ENCODE results near the gene PATJ.

The PATJ gene

DNA sequence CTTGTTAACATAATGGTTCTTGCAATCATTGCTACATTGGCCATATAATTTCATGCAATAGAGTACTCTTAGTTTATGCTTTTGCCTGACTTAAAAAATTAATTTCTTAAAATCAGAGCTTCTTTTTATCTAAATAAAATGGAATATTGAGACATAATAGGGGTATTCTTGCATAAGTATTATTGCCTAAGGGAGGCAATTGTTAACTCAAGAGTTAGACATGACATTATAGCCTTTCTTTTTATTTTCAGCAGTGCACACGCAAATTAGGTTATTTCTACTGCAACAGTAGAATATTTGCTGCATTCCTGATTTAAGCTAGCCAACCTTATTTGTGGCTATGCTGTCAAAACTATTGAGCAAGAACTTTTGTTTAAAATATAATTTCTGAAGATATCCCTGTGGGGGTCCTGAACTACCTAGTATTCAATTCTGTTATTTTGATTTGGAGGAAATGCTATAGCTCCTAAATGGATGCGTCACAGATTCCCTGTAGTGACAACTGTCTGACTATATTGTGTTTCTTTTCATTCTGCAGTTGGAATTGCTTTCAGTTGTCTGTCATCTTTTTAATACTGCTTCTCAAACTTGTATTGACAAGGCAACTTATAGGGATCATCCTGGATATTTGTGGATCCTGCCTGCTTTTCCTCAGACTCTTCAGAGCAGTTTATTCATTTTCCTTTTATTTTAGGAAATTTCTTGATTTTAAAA is 211.0 kb downstream of the PATJ start:
- Histone ChIP-seq H2AFZ (ENCODE audit: insufficient read depth, low read length, poor library complexity) (no peak overlapping the region), H4K8ac (ENCODE audit: low read depth, low read length) (no peak overlapping the region), H3K27me3 (ENCODE audit: insufficient read depth, low read length) (no peaks in the 10 kb centered on the region), H4K12ac (ENCODE audit: low read depth, low read length) (no peak overlapping the region), H3K79me1 (ENCODE audit: low read length) (peaks cover 5% of the 10 kb centered on the region), H2BK120ac (ENCODE audit: insufficient read depth, low read length, poor library complexity) (no peak overlapping the region), H2AK5ac (ENCODE audit: low read length) (no peak overlapping the region), H3K27ac (ENCODE audit: low read depth, low read length) (no peak overlapping the region), H3K4me1 (ENCODE audit: control insufficient read depth in 1 of 2, insufficient read depth in 2 of 2, low read length in 2 of 2) (peaks cover 0 to 5% of the 10 kb centered on the region in 2 experiments), H3K23ac (ENCODE audit: low read length) (no peak overlapping the region), H3K9me3 (ENCODE audit: insufficient read depth, low read depth, low read length) (no peaks in the 10 kb centered on the region), H3K79me2 (ENCODE audit: control insufficient read depth, insufficient read depth, low read length, poor library complexity) (no peaks in the 10 kb centered on the region), H4K91ac (ENCODE audit: low read depth, low read length) (no peak overlapping the region), H3K18ac (ENCODE audit: low read length) (no peak overlapping the region), H3K14ac (ENCODE audit: low read length) (no peak overlapping the region), H3K9ac (ENCODE audit: low read length) (no peak overlapping the region), H3K4me3 (ENCODE audit: low read depth, low read length) (no peak overlapping the region), H2BK5ac (ENCODE audit: low read depth, low read length, poor library complexity) (no peak overlapping the region), H3K36me3 (ENCODE audit: control insufficient read depth in 1 of 2, insufficient read depth in 2 of 2, low read length in 2 of 2) (no peaks in the 10 kb centered on the region), H3K4me2 (ENCODE audit: low read length) (no peak overlapping the region), H3K4ac (ENCODE audit: low read depth, low read length) (no peak overlapping the region), H2BK12ac (ENCODE audit: low read length) (no peak overlapping the region)
- DNase-seq = peak in 1 of 2 donors; percentile 51
- no CpG with 5 or more reads among the region's 2 CpGs for WGBS (ENCODE audit: extremely low coverage, insufficient coverage, insufficient read length)

GRCh38 chr1:61953790-61954150 is 211.5 kb downstream of the PATJ start:
- Histone ChIP-seq H4K12ac (ENCODE audit: low read depth, low read length) (no peak overlapping the region), H3K27ac (ENCODE audit: low read depth, low read length) (no peak overlapping the region), H3K79me2 (ENCODE audit: control insufficient read depth, insufficient read depth, low read length, poor library complexity) (no peaks in the 10 kb centered on the region), H3K4me3 (ENCODE audit: low read depth, low read length) (no peak overlapping the region), H3K9me3 (ENCODE audit: insufficient read depth, low read depth, low read length) (no peaks in the 10 kb centered on the region), H3K14ac (ENCODE audit: low read length) (no peak overlapping the region), H3K9ac (ENCODE audit: low read length) (no peak overlapping the region), H4K8ac (ENCODE audit: low read depth, low read length) (no peak overlapping the region), H2AK5ac (ENCODE audit: low read length) (no peak overlapping the region), H3K4ac (ENCODE audit: low read depth, low read length) (no peak overlapping the region), H3K18ac (ENCODE audit: low read length) (no peak overlapping the region), H3K4me1 (ENCODE audit: control insufficient read depth in 1 of 2, insufficient read depth in 2 of 2, low read length in 2 of 2) (peaks cover 0 to 5% of the 10 kb centered on the region in 2 experiments), H2BK5ac (ENCODE audit: low read depth, low read length, poor library complexity) (peak overlapping the region; percentile 56), H3K4me2 (ENCODE audit: low read length) (no peak overlapping the region), H2BK12ac (ENCODE audit: low read length) (no peak overlapping the region), H2BK120ac (ENCODE audit: insufficient read depth, low read length, poor library complexity) (no peak overlapping the region), H3K79me1 (ENCODE audit: low read length) (peaks cover 5% of the 10 kb centered on the region), H3K36me3 (ENCODE audit: control insufficient read depth in 1 of 2, insufficient read depth in 2 of 2, low read length in 2 of 2) (no peaks in the 10 kb centered on the region), H4K91ac (ENCODE audit: low read depth, low read length) (no peak overlapping the region), H3K23ac (ENCODE audit: low read length) (no peak overlapping the region), H3K27me3 (ENCODE audit: insufficient read depth, low read length) (no peaks in the 10 kb centered on the region), H2AFZ (ENCODE audit: insufficient read depth, low read length, poor library complexity) (no peak overlapping the region)
- no CpG with 5 or more reads among the region's 3 CpGs for WGBS (ENCODE audit: extremely low coverage, insufficient coverage, insufficient read length)
- no peak for DNase-seq

- no peak overlapping the region for H2BK12ac ChIP-seq (ENCODE audit: low read length)
- H3K23ac ChIP-seq (ENCODE audit: low read length) = no peak overlapping the region
- H4K8ac ChIP-seq (ENCODE audit: low read depth, low read length) = no peak overlapping the region
- H3K27me3 ChIP-seq (ENCODE audit: insufficient read depth, low read length) = no peaks in the 10 kb centered on the region
- H3K79me1 ChIP-seq (ENCODE audit: low read length) = peaks cover 5% of the 10 kb centered on the region
- H4K91ac ChIP-seq (ENCODE audit: low read depth, low read length) = no peak overlapping the region
- H3K4me1 ChIP-seq (ENCODE audit: control insufficient read depth in 1 of 2, insufficient read depth in 2 of 2, low read length in 2 of 2) = peaks cover 0 to 5% of the 10 kb centered on the region in 2 experiments
- H2AK5ac ChIP-seq (ENCODE audit: low read length) = no peak overlapping the region
- no peaks in the 10 kb centered on the region for H3K79me2 ChIP-seq (ENCODE audit: control insufficient read depth, insufficient read depth, low read length, poor library complexity)
- peaks cover 0 to 2% of the 10 kb centered on the region in 2 experiments for H3K36me3 ChIP-seq (ENCODE audit: control insufficient read depth in 1 of 2, insufficient read depth in 2 of 2, low read length in 2 of 2)
- no peak overlapping the region for H3K9ac ChIP-seq (ENCODE audit: low read length)
- DNase-seq = no peak
- no peak overlapping the region for H3K4me2 ChIP-seq (ENCODE audit: low read length)
- no peak overlapping the region for H2AFZ ChIP-seq (ENCODE audit: insufficient read depth, low read length, poor library complexity)
- H3K27ac ChIP-seq (ENCODE audit: low read depth, low read length) = no peak overlapping the region
- no peak overlapping the region for H3K4ac ChIP-seq (ENCODE audit: low read depth, low read length)
- H2BK5ac ChIP-seq (ENCODE audit: low read depth, low read length, poor library complexity) = no peak overlapping the region
- H3K18ac ChIP-seq (ENCODE audit: low read length) = no peak overlapping the region
- no CpG with 5 or more reads among the region's 1 CpG for WGBS (ENCODE audit: extremely low coverage, insufficient coverage, insufficient read length)
- no peak overlapping the region for H4K12ac ChIP-seq (ENCODE audit: low read depth, low read length)
- H3K4me3 ChIP-seq (ENCODE audit: low read depth, low read length) = no peak overlapping the region
- no peak overlapping the region for H3K14ac ChIP-seq (ENCODE audit: low read length)
- no peak overlapping the region for H2BK120ac ChIP-seq (ENCODE audit: insufficient read depth, low read length, poor library complexity)
- no peaks in the 10 kb centered on the region for H3K9me3 ChIP-seq (ENCODE audit: insufficient read depth, low read depth, low read length)
Measured at GRCh38 chr1:61955261-61955660, 213.0 kb downstream of the PATJ start.

GRCh38 chr1:61956016-61956645 is 213.9 kb downstream of the PATJ start:
- Histone ChIP-seq H3K9ac (ENCODE audit: low read length) (no peak overlapping the region), H2AK5ac (ENCODE audit: low read length) (no peak overlapping the region), H3K4me2 (ENCODE audit: low read length) (no peak overlapping the region), H2BK120ac (ENCODE audit: insufficient read depth, low read length, poor library complexity) (no peak overlapping the region), H3K4me1 (ENCODE audit: control insufficient read depth in 1 of 2, insufficient read depth in 2 of 2, low read length in 2 of 2) (peaks cover 0 to 2% of the 10 kb centered on the region in 2 experiments), H2BK12ac (ENCODE audit: low read length) (no peak overlapping the region), H4K12ac (ENCODE audit: low read depth, low read length) (no peak overlapping the region), H3K4ac (ENCODE audit: low read depth, low read length) (no peak overlapping the region), H4K8ac (ENCODE audit: low read depth, low read length) (no peak overlapping the region), H3K14ac (ENCODE audit: low read length) (no peak overlapping the region), H3K27ac (ENCODE audit: low read depth, low read length) (no peak overlapping the region), H4K91ac (ENCODE audit: low read depth, low read length) (no peak overlapping the region), H3K4me3 (ENCODE audit: low read depth, low read length) (no peak overlapping the region), H3K23ac (ENCODE audit: low read length) (no peak overlapping the region), H3K36me3 (ENCODE audit: control insufficient read depth in 1 of 2, insufficient read depth in 2 of 2, low read length in 2 of 2) (peaks cover 0 to 2% of the 10 kb centered on the region in 2 experiments), H3K79me1 (ENCODE audit: low read length) (peaks cover 2% of the 10 kb centered on the region), H3K79me2 (ENCODE audit: control insufficient read depth, insufficient read depth, low read length, poor library complexity) (no peaks in the 10 kb centered on the region), H2AFZ (ENCODE audit: insufficient read depth, low read length, poor library complexity) (no peak overlapping the region), H3K18ac (ENCODE audit: low read length) (no peak overlapping the region), H3K9me3 (ENCODE audit: insufficient read depth, low read depth, low read length) (no peaks in the 10 kb centered on the region), H3K27me3 (ENCODE audit: insufficient read depth, low read length) (no peaks in the 10 kb centered on the region), H2BK5ac (ENCODE audit: low read depth, low read length, poor library complexity) (no peak overlapping the region)
- DNase-seq = no peak
- no CpG with 5 or more reads among the region's 6 CpGs for WGBS (ENCODE audit: extremely low coverage, insufficient coverage, insufficient read length)

Data from trophoblast cell (in vitro differentiated cells and primary cell).